ENCODE measurements around the gene NAGA. TPM values are rescaled to one million over a fixed set of nuclear protein-coding genes. Genes with fewer than 3 reads are reported as not detected.

The NAGA gene
- total and polyA plus RNA-seq, 12 donors, result 7.4 to 54.0 (median 25.8) TPM

- no peak for DNase-seq
- Histone ChIP-seq H3K36me3 (replicated peaks in 1 of 2) (no peaks in the 10 kb centered on the region), H3K4me3 (no peak overlapping the region), H3K4me1 (replicated peaks in 1 of 2) (no peaks in the 10 kb centered on the region), H3K27ac (no peak overlapping the region), H3K9me3 (replicated peaks in 1 of 3) (peaks cover 0 to 14% (median 0%) of the 10 kb centered on the region in 3 donors), H3K27me3 (no peaks in the 10 kb centered on the region)
- TF ChIP-seq POLR2A (IDR thresholded peaks at IDR 0.05), result no peak
- no peak for TF ChIP-seq CTCF (IDR thresholded peaks at IDR 0.05)
- intact Hi-C loops (cut with DNase I), result no loop called here
- WGBS, 4 donors, result 97 to 100% (median 99%) methylated on average over 3 of the region's 3 CpGs
Measured at GRCh38 chr22:42101199-42101598, 30.6 kb upstream of the NAGA start.

- Histone ChIP-seq H3K4me3 (peak overlapping the region in 2 of 4 donors; percentile 36 to 94), H3K9me3 (replicated peaks in 1 of 3) (no peaks in the 10 kb centered on the region), H3K27ac (peak overlapping the region; percentile 40 to 99 (median 89)), H3K36me3 (replicated peaks in 1 of 2) (peaks cover 0 to 10% of the 10 kb centered on the region in 2 donors), H3K4me1 (replicated peaks in 1 of 2) (peaks cover 11 to 36% of the 10 kb centered on the region in 2 donors), H3K27me3 (no peaks in the 10 kb centered on the region)
- 26 to 38% (median 28%) methylated on average over 6 to 7 of the region's 7 CpGs for WGBS, 4 donors
- no peak for DNase-seq
- TF ChIP-seq POLR2A (IDR thresholded peaks at IDR 0.05), result no peak
- TF ChIP-seq CTCF (IDR thresholded peaks at IDR 0.05), result no peak
- intact Hi-C loops (cut with DNase I), result loop anchor here in 1 of 2 donors (2.0 kb wide), 1 partner anchor 345 kb away; no protein-coding TSS in a partner anchor
Measured at GRCh38 chr22:42091455-42091782, 20.8 kb upstream of the NAGA start.

- Histone ChIP-seq H3K4me1 (replicated peaks in 1 of 2) (peaks cover 13 to 42% of the 10 kb centered on the region in 2 donors), H3K9me3 (replicated peaks in 1 of 3) (no peaks in the 10 kb centered on the region), H3K36me3 (replicated peaks in 1 of 2) (peaks cover 0 to 16% of the 10 kb centered on the region in 2 donors), H3K27me3 (no peaks in the 10 kb centered on the region), H3K27ac (peak within 1 kb of the TSS; percentile 91 to 99 (median 97)), H3K4me3 (peak within 1 kb of the TSS; percentile 34 to 94 (median 68))
- DNase-seq, result peak; percentile 98 to 100 (median 99)
- intact Hi-C loops (cut with DNase I), result loop anchor here in 1 of 2 donors (2.0 kb wide), 1 partner anchor 346 kb away; no protein-coding TSS in a partner anchor
- WGBS, 4 donors, result 0% methylated on average over 3 to 71 of the region's 71 CpGs
- peak; percentile 64 to 98 (median 94) for TF ChIP-seq CTCF (IDR thresholded peaks at IDR 0.05)
- peak; percentile 82 to 98 for TF ChIP-seq POLR2A (IDR thresholded peaks at IDR 0.05)
Measured at GRCh38 chr22:42090596-42091454, 20.2 kb upstream of the NAGA start, which contains the start of gene NDUFA6. NDUFA6 (minus strand) TSS chr22:42090772; CDS start chr22:42090744, 28 bp downstream.

GRCh38 chr22:42086051-42086450 is 15.4 kb upstream of the NAGA start:
- H3K4me3 ChIP-seq, result no peak overlapping the region
- peaks cover 11 to 39% of the 10 kb centered on the region in 2 donors for H3K4me1 ChIP-seq (replicated peaks in 1 of 2)
- peak overlapping the region in 3 of 5 donors; percentile 31 to 60 (median 51) for H3K27ac ChIP-seq
- TF ChIP-seq POLR2A (IDR thresholded peaks at IDR 0.05), result no peak
- no peak for TF ChIP-seq CTCF (IDR thresholded peaks at IDR 0.05)
- intact Hi-C loops (cut with DNase I), result no loop called here
- peaks cover 0 to 53% of the 10 kb centered on the region in 2 donors for H3K36me3 ChIP-seq (replicated peaks in 1 of 2)
- no peaks in the 10 kb centered on the region for H3K9me3 ChIP-seq (replicated peaks in 1 of 3)
- 32 to 39% (median 38%) methylated on average over 6 of the region's 6 CpGs for WGBS, 4 donors
- H3K27me3 ChIP-seq, result no peaks in the 10 kb centered on the region
- DNase-seq, result peak in 4 of 7 donors; percentile 29 to 54 (median 44)

Measured in adrenal gland (tissue), 12 donors.